ENCODE data around the gene EVPL. TPM values are rescaled to one million over a fixed set of nuclear protein-coding genes. Genes with fewer than 3 reads are reported as not detected.

Gene EVPL
- total RNA-seq, 1 donor from 2014 or later = under 0.01 TPM

- Histone ChIP-seq H3K36me3 (ENCODE audit: control insufficient read depth in 3 of 3, insufficient read depth in 3 of 3, low read length in 3 of 3) (peaks cover 4 to 6% (median 5%) of the 10 kb centered on the region in 3 donors), H3K4me3 (ENCODE audit: low read length in 3 of 3) (no peak overlapping the region), H3K9me3 (ENCODE audit: control insufficient read depth in 3 of 3, low read length in 3 of 3) (no peaks in the 10 kb centered on the region), H3K4me1 (ENCODE audit: control insufficient read depth in 3 of 3, insufficient read depth in 3 of 3, low read length in 3 of 3) (peaks cover 0 to 2% (median 0%) of the 10 kb centered on the region in 3 donors), H3K27me3 (ENCODE audit: control insufficient read depth in 3 of 3, insufficient read depth in 3 of 3, low read length in 3 of 3) (peaks cover 0 to 6% (median 0%) of the 10 kb centered on the region in 3 donors), H3K9ac (ENCODE audit: low read depth in 1 of 3, low read length in 3 of 3) (no peak overlapping the region), H3K27ac (ENCODE audit: low read depth, low read length) (no peak overlapping the region)
Measured at GRCh38 chr17:76033139-76033538, 6.0 kb upstream of the EVPL start.

- Histone ChIP-seq H3K36me3 (ENCODE audit: control insufficient read depth in 3 of 3, insufficient read depth in 3 of 3, low read length in 3 of 3) (peaks cover 2% of the 10 kb centered on the region in 3 donors), H3K4me1 (ENCODE audit: control insufficient read depth in 3 of 3, insufficient read depth in 3 of 3, low read length in 3 of 3) (peaks cover 0 to 2% (median 0%) of the 10 kb centered on the region in 3 donors), H3K27me3 (ENCODE audit: control insufficient read depth in 3 of 3, insufficient read depth in 3 of 3, low read length in 3 of 3) (peaks cover 0 to 6% (median 0%) of the 10 kb centered on the region in 3 donors), H3K27ac (ENCODE audit: low read depth, low read length) (no peak overlapping the region), H3K4me3 (ENCODE audit: low read length in 3 of 3) (no peak overlapping the region), H3K9ac (ENCODE audit: low read depth in 1 of 3, low read length in 3 of 3) (no peak overlapping the region), H3K9me3 (ENCODE audit: control insufficient read depth in 3 of 3, low read length in 3 of 3) (no peaks in the 10 kb centered on the region)
Measured at GRCh38 chr17:76032780-76033108, 5.6 kb upstream of the EVPL start.

- Histone ChIP-seq H3K4me3 (ENCODE audit: low read length in 3 of 3) (no peak overlapping the region), H3K27me3 (ENCODE audit: control insufficient read depth in 3 of 3, insufficient read depth in 3 of 3, low read length in 3 of 3) (peaks cover 0 to 6% (median 0%) of the 10 kb centered on the region in 3 donors), H3K27ac (ENCODE audit: low read depth, low read length) (no peak overlapping the region), H3K9ac (ENCODE audit: low read depth in 1 of 3, low read length in 3 of 3) (no peak overlapping the region), H3K4me1 (ENCODE audit: control insufficient read depth in 3 of 3, insufficient read depth in 3 of 3, low read length in 3 of 3) (peaks cover 0 to 2% (median 0%) of the 10 kb centered on the region in 3 donors), H3K9me3 (ENCODE audit: control insufficient read depth in 3 of 3, low read length in 3 of 3) (no peaks in the 10 kb centered on the region), H3K36me3 (ENCODE audit: control insufficient read depth in 3 of 3, insufficient read depth in 3 of 3, low read length in 3 of 3) (no peaks in the 10 kb centered on the region)
Measured at GRCh38 chr17:76032073-76032779, 5.1 kb upstream of the EVPL start.

- Histone ChIP-seq H3K4me3 (ENCODE audit: low read length in 3 of 3) (no peak overlapping the region), H3K27ac (ENCODE audit: low read depth, low read length) (no peak overlapping the region), H3K9me3 (ENCODE audit: control insufficient read depth in 3 of 3, low read length in 3 of 3) (no peaks in the 10 kb centered on the region), H3K4me1 (ENCODE audit: control insufficient read depth in 3 of 3, insufficient read depth in 3 of 3, low read length in 3 of 3) (no peaks in the 10 kb centered on the region), H3K36me3 (ENCODE audit: control insufficient read depth in 3 of 3, insufficient read depth in 3 of 3, low read length in 3 of 3) (no peaks in the 10 kb centered on the region), H3K9ac (ENCODE audit: low read depth in 1 of 3, low read length in 3 of 3) (no peak overlapping the region), H3K27me3 (ENCODE audit: control insufficient read depth in 3 of 3, insufficient read depth in 3 of 3, low read length in 3 of 3) (peaks cover 0 to 9% (median 5%) of the 10 kb centered on the region in 3 donors)
Measured at GRCh38 chr17:76026714-76027158, 370 bp downstream of the EVPL start.

GRCh38 chr17:76025294-76025693, 1.8 kb downstream of the EVPL start:
- H3K9ac ChIP-seq (ENCODE audit: low read depth in 1 of 3, low read length in 3 of 3) = no peak overlapping the region
- H3K9me3 ChIP-seq (ENCODE audit: control insufficient read depth in 3 of 3, low read length in 3 of 3) = no peaks in the 10 kb centered on the region
- H3K4me1 ChIP-seq (ENCODE audit: control insufficient read depth in 3 of 3, insufficient read depth in 3 of 3, low read length in 3 of 3) = no peaks in the 10 kb centered on the region
- H3K27ac ChIP-seq (ENCODE audit: low read depth, low read length) = no peak overlapping the region
- H3K27me3 ChIP-seq (ENCODE audit: control insufficient read depth in 3 of 3, insufficient read depth in 3 of 3, low read length in 3 of 3) = peaks cover 0 to 9% (median 5%) of the 10 kb centered on the region in 3 donors
- H3K4me3 ChIP-seq (ENCODE audit: low read length in 3 of 3) = no peak overlapping the region
- H3K36me3 ChIP-seq (ENCODE audit: control insufficient read depth in 3 of 3, insufficient read depth in 3 of 3, low read length in 3 of 3) = no peaks in the 10 kb centered on the region

- Histone ChIP-seq H3K9me3 (ENCODE audit: control insufficient read depth in 3 of 3, low read length in 3 of 3) (no peaks in the 10 kb centered on the region), H3K36me3 (ENCODE audit: control insufficient read depth in 3 of 3, insufficient read depth in 3 of 3, low read length in 3 of 3) (no peaks in the 10 kb centered on the region), H3K27me3 (ENCODE audit: control insufficient read depth in 3 of 3, insufficient read depth in 3 of 3, low read length in 3 of 3) (peaks cover 0 to 10% (median 5%) of the 10 kb centered on the region in 3 donors)
Measured at GRCh38 chr17:76024353-76024752, 2.8 kb downstream of the EVPL start.

GRCh38 chr17:76023900-76024237, 3.2 kb downstream of the EVPL start:
- H3K27me3 ChIP-seq (ENCODE audit: control insufficient read depth in 3 of 3, insufficient read depth in 3 of 3, low read length in 3 of 3) = peaks cover 0 to 8% (median 5%) of the 10 kb centered on the region in 3 donors

More at GRCh38 chr17:76024353-76024752, 2.8 kb downstream of the EVPL start:
- Histone ChIP-seq H3K27ac (ENCODE audit: low read depth, low read length) (no peak overlapping the region), H3K4me3 (ENCODE audit: low read length in 3 of 3) (no peak overlapping the region), H3K9ac (ENCODE audit: low read depth in 1 of 3, low read length in 3 of 3) (no peak overlapping the region), H3K4me1 (ENCODE audit: control insufficient read depth in 3 of 3, insufficient read depth in 3 of 3, low read length in 3 of 3) (no peaks in the 10 kb centered on the region)

GRCh38 chr17:76022973-76023899, 3.9 kb downstream of the EVPL start:
- H3K27me3 ChIP-seq (ENCODE audit: control insufficient read depth in 3 of 3, insufficient read depth in 3 of 3, low read length in 3 of 3) = peaks cover 0 to 8% (median 5%) of the 10 kb centered on the region in 3 donors
- no peak overlapping the region for H3K27ac ChIP-seq (ENCODE audit: low read depth, low read length)
- H3K9ac ChIP-seq (ENCODE audit: low read depth in 1 of 3, low read length in 3 of 3) = no peak overlapping the region
- H3K36me3 ChIP-seq (ENCODE audit: control insufficient read depth in 3 of 3, insufficient read depth in 3 of 3, low read length in 3 of 3) = no peaks in the 10 kb centered on the region
- no peak overlapping the region for H3K4me3 ChIP-seq (ENCODE audit: low read length in 3 of 3)
- H3K9me3 ChIP-seq (ENCODE audit: control insufficient read depth in 3 of 3, low read length in 3 of 3) = no peaks in the 10 kb centered on the region
- no peaks in the 10 kb centered on the region for H3K4me1 ChIP-seq (ENCODE audit: control insufficient read depth in 3 of 3, insufficient read depth in 3 of 3, low read length in 3 of 3)

More at GRCh38 chr17:76023900-76024237, 3.2 kb downstream of the EVPL start:
- H3K4me3 ChIP-seq (ENCODE audit: low read length in 3 of 3) = no peak overlapping the region
- no peak overlapping the region for H3K27ac ChIP-seq (ENCODE audit: low read depth, low read length)
- H3K9me3 ChIP-seq (ENCODE audit: control insufficient read depth in 3 of 3, low read length in 3 of 3) = no peaks in the 10 kb centered on the region
- H3K4me1 ChIP-seq (ENCODE audit: control insufficient read depth in 3 of 3, insufficient read depth in 3 of 3, low read length in 3 of 3) = no peaks in the 10 kb centered on the region
- no peaks in the 10 kb centered on the region for H3K36me3 ChIP-seq (ENCODE audit: control insufficient read depth in 3 of 3, insufficient read depth in 3 of 3, low read length in 3 of 3)
- H3K9ac ChIP-seq (ENCODE audit: low read depth in 1 of 3, low read length in 3 of 3) = no peak overlapping the region

GRCh38 chr17:76022285-76022684, 4.8 kb downstream of the EVPL start:
- Histone ChIP-seq H3K27ac (ENCODE audit: low read depth, low read length) (no peak overlapping the region), H3K4me3 (ENCODE audit: low read length in 3 of 3) (no peak overlapping the region)

More at GRCh38 chr17:76022285-76022684, 4.8 kb downstream of the EVPL start:
- no peaks in the 10 kb centered on the region for H3K4me1 ChIP-seq (ENCODE audit: control insufficient read depth in 3 of 3, insufficient read depth in 3 of 3, low read length in 3 of 3)
- no peak overlapping the region for H3K9ac ChIP-seq (ENCODE audit: low read depth in 1 of 3, low read length in 3 of 3)
- no peaks in the 10 kb centered on the region for H3K36me3 ChIP-seq (ENCODE audit: control insufficient read depth in 3 of 3, insufficient read depth in 3 of 3, low read length in 3 of 3)
- H3K9me3 ChIP-seq (ENCODE audit: control insufficient read depth in 3 of 3, low read length in 3 of 3) = no peaks in the 10 kb centered on the region
- peaks cover 0 to 8% (median 5%) of the 10 kb centered on the region in 3 donors for H3K27me3 ChIP-seq (ENCODE audit: control insufficient read depth in 3 of 3, insufficient read depth in 3 of 3, low read length in 3 of 3)
